Measurements from ENCODE around the gene ANKRD1.

The ANKRD1 gene

GRCh38 chr10:90920986-90921666, at the start of gene ANKRD1:
Gene ANKRD1 (minus strand): TSS chr10:90921087. CDS start chr10:90921027, 60 bp downstream.
- Histone ChIP-seq H3K4me1 (ENCODE audit: insufficient read depth, poor library complexity, severe bottlenecking) (peaks cover 11% of the 10 kb centered on the region), H3K36me3 (ENCODE audit: low read depth) (no peaks in the 10 kb centered on the region), H3K9me3 (ENCODE audit: severe bottlenecking) (no peaks in the 10 kb centered on the region), H3K4me3 (ENCODE audit: severe bottlenecking) (no peak within 1 kb of the TSS), H3K27me3 (ENCODE audit: insufficient read depth, poor library complexity, severe bottlenecking) (no peaks in the 10 kb centered on the region), H3K27ac (ENCODE audit: poor library complexity, severe bottlenecking) (peak within 1 kb of the TSS; percentile 28)
- TF ChIP-seq, protein P1, sequence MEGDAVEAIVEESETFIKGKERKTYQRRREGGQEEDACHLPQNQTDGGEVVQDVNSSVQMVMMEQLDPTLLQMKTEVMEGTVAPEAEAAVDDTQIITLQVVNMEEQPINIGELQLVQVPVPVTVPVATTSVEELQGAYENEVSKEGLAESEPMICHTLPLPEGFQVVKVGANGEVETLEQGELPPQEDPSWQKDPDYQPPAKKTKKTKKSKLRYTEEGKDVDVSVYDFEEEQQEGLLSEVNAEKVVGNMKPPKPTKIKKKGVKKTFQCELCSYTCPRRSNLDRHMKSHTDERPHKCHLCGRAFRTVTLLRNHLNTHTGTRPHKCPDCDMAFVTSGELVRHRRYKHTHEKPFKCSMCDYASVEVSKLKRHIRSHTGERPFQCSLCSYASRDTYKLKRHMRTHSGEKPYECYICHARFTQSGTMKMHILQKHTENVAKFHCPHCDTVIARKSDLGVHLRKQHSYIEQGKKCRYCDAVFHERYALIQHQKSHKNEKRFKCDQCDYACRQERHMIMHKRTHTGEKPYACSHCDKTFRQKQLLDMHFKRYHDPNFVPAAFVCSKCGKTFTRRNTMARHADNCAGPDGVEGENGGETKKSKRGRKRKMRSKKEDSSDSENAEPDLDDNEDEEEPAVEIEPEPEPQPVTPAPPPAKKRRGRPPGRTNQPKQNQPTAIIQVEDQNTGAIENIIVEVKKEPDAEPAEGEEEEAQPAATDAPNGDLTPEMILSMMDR (IDR thresholded peaks at IDR 0.05; ENCODE audit: poor library complexity, severe bottlenecking), result no peak
- peak; percentile 66 for DNase-seq (ENCODE audit: low spot score)
- ATAC-seq (ENCODE audit: low read depth), result peak; percentile 97

DNA sequence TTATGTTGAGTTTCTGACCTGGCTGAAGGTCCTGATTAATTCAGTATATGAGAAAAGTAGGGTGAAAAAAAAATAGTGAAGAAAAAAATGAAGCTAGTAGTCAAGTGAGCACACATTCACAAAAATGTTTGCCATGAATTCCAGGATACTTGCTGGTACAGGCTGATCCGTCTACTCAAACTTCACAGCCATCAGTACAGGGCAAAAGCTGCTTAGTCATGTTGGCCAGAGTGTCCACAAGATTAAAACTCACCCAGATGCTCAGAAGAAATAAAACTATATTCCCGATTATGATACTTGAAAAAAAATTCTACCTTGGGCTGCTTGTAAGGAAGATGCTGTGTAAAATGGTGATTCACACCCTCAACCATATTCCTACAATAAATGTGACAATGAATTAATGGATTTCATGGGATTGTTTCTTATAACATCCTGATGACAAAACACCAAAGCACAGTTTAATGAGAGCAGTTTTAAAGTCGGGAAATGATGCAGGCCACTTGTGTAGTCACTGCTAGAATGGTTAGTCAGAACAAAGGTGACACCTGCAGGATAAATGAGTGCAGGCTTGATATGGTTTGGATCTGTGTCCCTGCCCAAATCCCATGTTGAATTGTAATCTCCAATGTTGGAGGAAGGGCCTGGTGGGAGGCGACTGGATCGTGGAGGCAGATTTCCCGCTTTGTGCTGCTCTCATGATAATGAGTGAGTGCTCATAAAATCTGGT, 49.2 kb upstream of the ANKRD1 start:
- H3K27me3 ChIP-seq (ENCODE audit: insufficient read depth, poor library complexity, severe bottlenecking), result no peaks in the 10 kb centered on the region
- H3K9me3 ChIP-seq (ENCODE audit: severe bottlenecking), result no peaks in the 10 kb centered on the region
- ATAC-seq (ENCODE audit: low read depth) (no peak), DNase-seq (ENCODE audit: low spot score) (no peak)
- TF ChIP-seq, protein P1 (IDR thresholded peaks at IDR 0.05; ENCODE audit: poor library complexity, severe bottlenecking), result no peak
- H3K4me3 ChIP-seq (ENCODE audit: severe bottlenecking), result no peak overlapping the region
- H3K4me1 ChIP-seq (ENCODE audit: insufficient read depth, poor library complexity, severe bottlenecking), result peaks cover 7% of the 10 kb centered on the region
- H3K27ac ChIP-seq (ENCODE audit: poor library complexity, severe bottlenecking), result peak overlapping the region; percentile 42
- no peaks in the 10 kb centered on the region for H3K36me3 ChIP-seq (ENCODE audit: low read depth)

DNA sequence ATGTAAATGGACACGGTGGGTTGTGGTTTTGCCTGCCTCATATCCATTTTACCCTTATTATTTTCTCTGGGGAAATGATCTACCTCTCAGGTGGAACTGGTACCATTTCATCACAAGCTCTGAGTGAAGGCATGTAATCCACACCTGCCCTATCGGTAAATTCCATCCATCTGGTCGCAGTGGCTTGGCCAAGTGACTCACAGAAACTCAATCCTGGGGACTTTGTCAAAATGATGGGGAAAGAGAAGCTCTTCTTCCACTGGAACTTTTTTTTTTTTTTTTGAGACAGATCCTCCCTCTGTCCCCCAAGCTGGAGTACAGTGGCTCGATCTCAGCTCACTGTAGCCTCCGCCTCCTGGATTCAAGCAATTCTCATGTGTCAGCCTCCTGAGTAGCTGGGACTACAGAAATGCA, 48.2 kb upstream of the ANKRD1 start:
- H3K27me3 ChIP-seq (ENCODE audit: insufficient read depth, poor library complexity, severe bottlenecking), result no peaks in the 10 kb centered on the region
- DNase-seq (ENCODE audit: low spot score) (no peak), ATAC-seq (ENCODE audit: low read depth) (0 out of 3 replicates have a peak, but pooled peaks have one; percentile 38)
- no peaks in the 10 kb centered on the region for H3K36me3 ChIP-seq (ENCODE audit: low read depth)
- H3K4me3 ChIP-seq (ENCODE audit: severe bottlenecking), result no peak overlapping the region
- H3K9me3 ChIP-seq (ENCODE audit: severe bottlenecking), result no peaks in the 10 kb centered on the region
- peak overlapping the region; percentile 42 for H3K27ac ChIP-seq (ENCODE audit: poor library complexity, severe bottlenecking)
- TF ChIP-seq, protein P1 (IDR thresholded peaks at IDR 0.05; ENCODE audit: poor library complexity, severe bottlenecking), result no peak
- H3K4me1 ChIP-seq (ENCODE audit: insufficient read depth, poor library complexity, severe bottlenecking), result peaks cover 7% of the 10 kb centered on the region

GRCh38 chr10:90968328-90969081, 47.6 kb upstream of the ANKRD1 start:
- Histone ChIP-seq H3K4me3 (ENCODE audit: severe bottlenecking) (no peak overlapping the region), H3K4me1 (ENCODE audit: insufficient read depth, poor library complexity, severe bottlenecking) (peaks cover 7% of the 10 kb centered on the region), H3K27ac (ENCODE audit: poor library complexity, severe bottlenecking) (peak overlapping the region; percentile 42), H3K36me3 (ENCODE audit: low read depth) (no peaks in the 10 kb centered on the region), H3K27me3 (ENCODE audit: insufficient read depth, poor library complexity, severe bottlenecking) (no peaks in the 10 kb centered on the region), H3K9me3 (ENCODE audit: severe bottlenecking) (no peaks in the 10 kb centered on the region)
- ATAC-seq (ENCODE audit: low read depth), result peak; percentile 89
- TF ChIP-seq, protein P1 (IDR thresholded peaks at IDR 0.05; ENCODE audit: poor library complexity, severe bottlenecking), result no peak
- DNase-seq (ENCODE audit: low spot score), result no peak
